ENCODE measurements around the gene GNMT.
"Not testable (repeated sequence)": the region's sequence is repeated elsewhere in the genome, so short reads cannot be mapped to it uniquely, and the experiment has no call there.

Gene GNMT

DNA sequence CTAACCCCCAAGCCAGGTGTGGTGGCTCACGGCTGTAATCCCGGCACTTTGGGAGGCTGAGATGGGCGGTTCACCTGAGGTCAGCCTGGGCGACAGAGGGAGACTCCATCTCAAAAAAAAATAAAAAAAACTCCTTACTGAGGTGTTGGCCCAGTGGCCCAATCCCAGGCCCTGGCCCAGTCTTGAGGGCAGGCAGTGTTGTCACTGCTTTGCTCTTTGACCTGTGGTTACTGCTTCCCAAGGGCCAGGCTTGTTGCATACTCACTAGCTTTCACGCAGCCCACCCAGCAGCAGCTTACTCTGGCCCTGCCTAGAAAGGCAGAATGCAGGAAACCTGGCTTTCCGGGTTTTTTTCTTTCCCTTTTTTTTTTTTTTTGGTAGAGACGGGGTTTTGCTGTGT lies 18.1 kb upstream of the GNMT start:
- DNase-seq = no peak

DNA sequence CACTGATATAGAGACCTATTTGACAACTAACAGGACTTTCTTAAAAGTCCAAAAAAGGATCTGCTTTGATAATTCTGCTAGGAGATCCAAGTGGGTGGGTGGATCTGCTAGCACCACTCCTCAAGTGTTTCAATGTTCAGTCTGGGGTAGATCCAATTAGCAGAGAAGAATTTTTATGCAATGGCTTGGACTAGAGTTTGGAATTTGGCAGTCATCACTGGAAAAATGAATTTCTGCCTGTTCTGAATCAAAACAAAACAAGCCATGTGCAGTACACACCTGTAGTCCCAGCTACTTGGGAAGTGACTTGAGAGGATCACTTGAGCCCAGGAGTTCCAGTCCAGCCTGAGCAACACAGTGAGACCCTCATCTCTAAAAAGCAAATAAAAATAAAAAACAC lies 12.6 kb upstream of the GNMT start:
- no peak for DNase-seq

DNA sequence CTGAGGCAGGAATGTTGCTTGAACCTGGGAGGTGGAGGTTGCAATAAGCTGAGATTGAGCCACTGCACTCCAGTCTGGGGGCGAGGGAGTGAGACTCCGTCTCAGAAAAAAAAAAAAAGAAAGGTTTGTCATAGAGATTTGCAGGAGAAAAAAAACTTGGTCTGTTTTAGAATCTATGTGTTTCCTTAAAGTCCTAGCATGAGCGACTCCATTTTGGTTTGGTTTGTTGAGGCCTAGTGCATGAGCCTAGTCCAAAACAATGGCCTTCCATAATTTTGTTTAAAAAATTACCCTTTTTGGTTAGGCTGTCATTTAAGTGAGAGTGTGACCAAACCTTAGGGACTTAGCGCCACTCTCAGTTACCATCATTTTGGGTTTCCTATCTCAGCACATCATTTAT lies 8.2 kb upstream of the GNMT start:
- DNase-seq = no peak

DNA sequence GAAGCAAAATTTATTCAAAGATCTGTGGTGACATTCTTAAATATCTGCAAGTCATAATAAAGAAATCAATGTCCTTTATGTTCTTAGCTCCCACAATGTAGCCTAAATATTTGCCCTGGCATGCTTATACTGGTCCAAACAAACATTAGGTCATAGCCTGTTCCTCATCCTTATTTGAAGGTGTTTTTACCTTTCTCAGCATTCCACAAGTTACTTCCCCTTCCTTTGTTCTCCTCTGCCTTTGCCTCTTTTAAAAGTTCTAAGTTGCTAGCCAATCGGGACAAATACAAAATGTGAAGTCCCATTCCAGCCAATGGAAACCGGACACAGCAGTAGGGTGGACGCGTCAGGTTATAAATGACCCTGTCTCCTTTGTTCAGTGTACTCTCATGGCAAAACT lies 6.1 kb upstream of the GNMT start:
- DNase-seq = not testable (repeated sequence)

DNA sequence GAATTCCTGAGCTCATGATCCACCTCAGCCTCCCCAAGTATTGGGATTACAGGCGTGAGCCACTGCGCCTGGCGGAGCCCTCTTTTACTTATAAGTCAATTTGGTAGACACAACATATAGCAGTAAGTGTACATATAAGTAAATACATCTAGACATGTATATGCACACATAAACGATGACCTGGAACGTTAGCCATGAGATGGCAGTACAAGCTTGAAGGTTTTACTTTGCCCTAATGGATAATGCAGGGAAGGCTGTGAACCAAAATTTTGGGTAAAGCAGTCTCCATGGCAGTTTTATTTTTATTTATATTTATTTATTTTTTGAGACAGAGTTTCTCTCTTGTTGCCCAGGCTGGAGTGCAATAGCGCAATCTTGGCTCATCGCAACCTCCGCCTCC lies 2.4 kb upstream of the GNMT start:
- no peak for DNase-seq

DNA sequence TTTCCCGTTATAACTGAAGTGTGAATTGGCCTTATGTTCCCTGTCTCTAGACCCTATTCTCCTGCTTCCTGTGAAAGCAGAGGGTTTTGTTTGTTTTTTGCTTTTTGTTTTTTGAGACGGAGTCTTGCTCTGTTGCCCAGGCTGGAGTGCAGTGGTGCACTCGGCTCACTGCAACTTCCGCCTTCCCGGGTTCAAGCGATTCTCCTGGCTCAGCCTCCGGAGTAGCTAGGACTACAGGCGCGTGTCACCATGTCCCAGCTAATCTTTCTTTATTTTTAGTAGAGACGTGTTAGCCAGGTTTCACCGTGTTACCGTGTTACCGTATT lies 674 bp upstream of the GNMT start:
- DNase-seq = no peak

DNA sequence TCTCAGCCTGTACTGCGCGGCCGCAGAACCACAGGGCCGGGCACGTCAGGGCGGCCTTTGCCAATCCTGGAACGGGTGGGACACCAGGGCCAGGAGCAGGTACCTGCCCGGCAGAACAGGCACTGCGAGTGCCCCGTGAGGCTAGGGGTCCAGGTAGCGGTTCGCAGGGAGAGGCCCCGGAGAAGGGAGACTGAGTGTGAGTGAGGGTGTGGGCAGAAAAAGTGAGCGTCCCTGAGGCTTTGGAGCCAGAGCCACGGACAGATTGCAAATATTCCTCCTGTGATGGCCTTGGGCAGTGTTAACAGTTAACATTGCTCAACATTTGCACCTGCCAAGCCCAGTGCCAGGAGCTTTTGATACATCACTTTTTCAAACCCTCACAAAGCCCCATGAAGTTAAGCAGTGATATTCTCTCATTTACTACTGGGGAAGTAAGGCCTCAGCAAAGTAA lies 491 bp downstream of the GNMT start:
- DNase-seq = no peak

DNA sequence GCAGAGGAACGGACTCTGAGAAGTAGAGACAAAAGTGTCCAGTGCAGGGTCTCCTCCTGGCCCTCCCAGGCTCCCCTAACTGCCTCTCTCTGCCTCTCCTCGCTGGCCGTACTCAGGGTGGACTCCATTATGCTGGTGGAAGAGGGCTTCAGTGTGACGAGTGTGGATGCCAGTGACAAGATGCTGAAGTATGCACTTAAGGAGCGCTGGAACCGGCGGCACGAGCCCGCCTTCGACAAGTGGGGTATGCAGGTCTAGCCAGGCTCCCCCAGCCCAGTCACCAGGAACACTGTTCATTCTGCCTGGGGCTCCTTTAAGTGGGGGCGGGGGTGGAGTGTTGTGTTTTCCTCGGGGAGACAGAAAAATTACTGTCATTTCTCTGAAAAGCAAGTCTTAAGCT lies 1.5 kb downstream of the GNMT start:
- DNase-seq = no peak

DNA sequence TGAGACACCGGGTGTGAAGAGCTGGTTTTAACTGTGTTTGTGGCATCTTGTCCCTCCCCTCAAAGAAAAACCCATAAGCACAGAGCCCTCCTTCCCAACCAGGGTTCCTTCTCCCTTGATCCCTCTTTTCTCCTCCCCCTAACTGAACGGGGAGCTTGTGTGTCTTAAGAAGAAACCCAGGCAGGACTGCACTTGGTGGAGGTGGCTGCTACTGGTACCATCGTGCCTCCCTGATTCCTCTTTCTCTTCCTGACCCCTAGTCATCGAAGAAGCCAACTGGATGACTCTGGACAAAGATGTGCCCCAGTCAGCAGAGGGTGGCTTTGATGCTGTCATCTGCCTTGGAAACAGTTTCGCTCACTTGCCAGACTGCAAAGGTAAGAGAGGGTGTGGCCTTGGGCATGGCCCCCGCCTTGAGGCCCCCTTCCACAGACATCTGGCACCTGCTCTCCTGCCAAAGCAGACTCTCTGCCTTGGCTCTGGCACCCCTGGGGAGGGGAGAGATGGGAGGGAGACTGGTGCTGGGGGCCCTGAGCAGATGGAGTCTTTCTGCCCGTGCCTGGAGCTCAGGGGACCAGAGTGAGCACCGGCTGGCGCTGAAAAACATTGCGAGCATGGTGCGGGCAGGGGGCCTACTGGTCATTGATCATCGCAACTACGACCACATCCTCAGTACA lies 2.1 kb downstream of the GNMT start:
- no peak for DNase-seq

DNA sequence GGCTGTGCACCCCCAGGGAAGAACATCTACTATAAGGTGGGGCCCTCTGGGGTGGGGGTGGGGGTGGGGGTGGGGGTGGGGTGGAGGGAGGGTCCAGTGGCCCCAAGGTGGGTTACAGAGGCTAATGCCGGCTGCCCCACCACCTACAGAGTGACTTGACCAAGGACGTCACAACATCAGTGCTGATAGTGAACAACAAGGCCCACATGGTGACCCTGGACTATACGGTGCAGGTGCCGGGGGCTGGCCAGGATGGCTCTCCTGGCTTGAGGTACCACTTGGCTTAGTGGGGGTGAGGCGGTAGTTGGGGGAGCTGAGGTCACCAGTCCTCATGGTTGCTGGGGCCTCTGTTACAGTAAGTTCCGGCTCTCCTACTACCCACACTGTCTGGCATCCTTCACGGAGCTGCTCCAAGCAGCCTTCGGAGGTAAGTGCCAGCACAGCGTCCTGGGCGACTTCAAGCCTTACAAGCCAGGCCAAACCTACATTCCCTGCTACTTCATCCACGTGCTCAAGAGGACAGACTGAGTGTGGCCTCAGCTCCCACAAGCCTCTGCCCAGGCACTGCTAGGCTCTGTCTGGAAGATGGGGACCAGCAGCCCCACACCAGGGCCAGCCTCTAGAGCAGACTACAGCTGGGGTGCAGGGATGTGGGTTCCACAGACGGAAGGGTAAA lies 2.8 kb downstream of the GNMT start:
- no peak for DNase-seq

DNA sequence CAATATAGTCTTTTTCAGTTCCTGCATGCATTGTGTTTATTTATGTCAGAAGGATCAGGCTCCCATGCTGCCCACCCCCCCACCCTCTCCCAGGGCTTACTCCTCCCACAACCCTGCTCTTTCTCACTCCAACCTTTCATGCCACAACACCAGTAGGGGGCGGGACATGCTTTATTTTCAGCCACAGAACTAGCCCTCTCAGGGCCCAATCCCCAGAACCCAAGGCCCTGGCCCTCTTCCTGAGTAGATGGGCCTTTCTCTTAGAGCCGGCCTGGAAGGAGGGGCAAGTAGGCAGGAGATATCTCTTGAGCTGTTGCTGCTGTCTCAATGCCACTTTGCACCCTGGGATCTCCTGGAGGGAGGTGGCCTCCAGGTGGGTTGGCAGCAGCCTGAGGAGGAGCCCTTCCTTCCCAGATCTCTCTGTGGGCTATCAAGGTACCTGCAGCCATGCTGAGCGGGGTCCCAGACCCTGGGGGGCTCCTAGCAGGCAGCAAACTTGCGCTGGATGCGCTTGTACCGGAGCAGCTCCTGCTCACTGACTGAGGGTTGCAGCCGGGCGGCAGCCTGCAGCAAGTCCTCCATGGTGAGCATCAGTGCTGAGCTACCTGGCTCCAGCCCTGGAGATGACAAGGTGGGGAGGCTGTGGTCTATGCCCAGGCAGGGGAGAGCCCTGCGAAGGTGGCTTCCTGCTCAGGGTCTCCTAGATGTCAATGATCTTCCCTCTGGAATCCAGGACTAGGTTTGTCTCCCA lies 3.5 kb downstream of the GNMT start:
- DNase-seq = no peak

DNA sequence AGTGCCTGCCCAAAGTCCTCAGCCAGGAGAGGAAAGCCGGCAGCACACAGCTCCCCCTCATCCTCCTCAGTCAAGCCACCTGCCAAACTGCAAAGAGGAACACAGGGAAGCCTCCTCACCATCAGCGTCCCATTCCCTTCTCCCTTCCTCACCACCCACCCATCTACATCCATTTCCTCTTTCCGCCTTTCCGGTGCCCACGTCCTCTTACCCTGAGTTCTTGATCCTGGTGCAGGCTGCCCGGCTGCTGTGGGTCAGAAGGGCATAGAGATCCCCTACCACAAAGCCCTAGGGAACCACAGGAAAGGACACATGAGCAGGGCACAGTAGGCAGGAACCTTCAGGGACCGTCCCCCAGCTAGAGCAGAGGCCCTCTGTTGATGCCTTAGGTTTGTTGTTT lies 6.0 kb downstream of the GNMT start:
- DNase-seq = no peak

DNA sequence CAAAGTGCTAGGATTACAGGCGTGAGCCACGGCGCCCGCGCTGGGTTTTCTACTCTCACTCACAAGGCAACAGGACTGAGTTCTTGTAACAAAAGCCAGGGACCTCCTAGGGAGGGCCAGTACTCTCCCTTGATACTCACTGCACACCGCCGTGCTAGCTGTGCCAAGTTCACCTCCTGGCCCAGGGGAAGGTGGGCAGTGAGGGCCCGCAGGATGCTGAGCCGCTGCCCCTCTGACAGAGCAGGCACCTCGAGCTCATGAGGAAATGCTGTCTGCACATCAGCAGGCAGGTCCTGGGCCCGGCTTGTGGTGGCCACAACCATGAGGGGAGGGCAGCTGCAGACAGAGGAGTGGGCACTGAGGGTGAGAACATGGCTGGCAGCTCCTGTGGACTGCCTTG lies 6.7 kb downstream of the GNMT start:
- no peak for DNase-seq

DNA sequence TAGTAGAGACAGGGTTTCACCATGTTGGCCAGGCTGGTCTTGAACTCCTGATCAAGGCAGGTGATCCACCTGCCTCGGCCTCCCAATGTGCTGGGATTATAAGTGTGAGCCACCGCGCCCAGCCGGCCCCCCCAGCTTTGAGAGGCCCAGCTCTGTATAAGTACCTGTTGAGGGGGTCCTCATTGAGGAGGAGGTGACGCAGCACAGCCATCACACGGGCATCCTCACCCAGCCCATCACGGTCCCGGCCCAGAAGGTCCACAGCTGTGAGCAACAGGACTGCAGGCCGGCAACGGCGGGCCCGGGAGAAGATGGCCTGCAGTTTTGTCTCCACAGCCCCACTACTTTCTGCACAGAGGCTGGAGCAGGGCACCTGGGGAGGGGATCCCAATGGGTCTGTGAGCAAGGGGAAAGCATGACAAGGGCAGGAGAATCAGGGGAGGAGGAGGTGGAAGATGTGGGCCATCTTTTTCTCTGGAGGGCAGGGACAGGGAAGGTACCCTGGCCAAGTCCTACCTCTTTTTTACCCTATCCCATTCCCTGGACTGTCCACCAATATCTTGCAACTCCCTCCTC lies 7.7 kb downstream of the GNMT start:
- no peak for DNase-seq

DNA sequence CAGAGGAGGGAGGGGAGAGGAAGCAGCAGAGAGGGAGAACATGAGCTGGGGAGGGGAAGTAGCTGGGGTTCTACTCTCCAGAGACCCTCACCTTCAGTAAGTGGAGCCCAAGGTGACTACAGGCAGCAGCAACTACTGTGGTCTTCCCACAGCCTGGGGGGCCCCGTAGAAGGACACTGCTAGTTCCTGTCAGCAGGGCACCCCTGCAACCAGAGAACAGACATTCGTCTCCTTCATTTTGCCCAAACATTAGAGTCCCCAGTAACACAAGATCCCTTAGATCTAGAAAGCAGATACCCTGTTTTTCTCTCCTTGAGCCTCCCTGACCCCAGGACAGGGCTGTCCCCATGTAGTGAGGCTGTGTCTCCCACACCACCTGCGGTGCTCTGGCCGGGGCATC lies 8.2 kb downstream of the GNMT start:
- no peak for DNase-seq

DNA sequence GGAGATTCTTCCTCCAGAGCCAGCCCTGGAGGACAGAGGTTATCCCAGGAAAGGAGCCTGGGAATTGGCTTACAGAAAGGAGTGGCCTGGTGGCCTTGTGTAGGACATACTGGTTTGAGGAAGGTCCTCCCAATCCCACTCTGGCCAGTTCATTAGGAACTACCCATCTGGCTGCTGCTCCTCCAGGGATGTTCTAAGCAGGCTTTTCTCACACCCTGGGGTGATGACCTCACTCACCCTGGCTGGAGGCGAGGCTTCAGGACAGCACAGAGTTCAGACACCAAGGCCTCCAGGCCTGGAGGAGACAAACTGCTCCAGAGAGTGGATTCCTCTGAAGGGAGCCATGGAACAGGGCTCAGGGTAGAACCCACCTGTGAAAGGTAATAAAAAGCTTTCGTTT lies 8.9 kb downstream of the GNMT start:
- DNase-seq = no peak

DNA sequence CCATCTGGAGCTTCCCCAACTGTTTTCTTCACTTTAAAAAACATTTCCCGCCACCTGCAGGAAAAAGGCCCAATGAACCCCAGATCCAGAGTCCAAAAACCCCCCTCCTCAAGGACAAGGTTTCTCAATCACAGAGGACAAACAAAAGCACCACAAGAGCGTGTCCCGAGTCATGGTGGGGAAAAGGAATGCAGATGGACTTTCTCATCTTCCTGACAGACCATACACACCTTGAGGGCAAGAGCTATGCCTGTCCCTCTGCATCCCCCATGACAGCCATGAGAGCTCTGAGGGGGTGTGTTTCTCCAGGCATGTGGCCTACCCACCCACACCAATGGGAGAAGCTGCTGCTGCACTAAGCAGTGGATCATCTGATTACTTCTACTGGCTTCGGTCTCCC lies 9.4 kb downstream of the GNMT start:
- no peak for DNase-seq

DNA sequence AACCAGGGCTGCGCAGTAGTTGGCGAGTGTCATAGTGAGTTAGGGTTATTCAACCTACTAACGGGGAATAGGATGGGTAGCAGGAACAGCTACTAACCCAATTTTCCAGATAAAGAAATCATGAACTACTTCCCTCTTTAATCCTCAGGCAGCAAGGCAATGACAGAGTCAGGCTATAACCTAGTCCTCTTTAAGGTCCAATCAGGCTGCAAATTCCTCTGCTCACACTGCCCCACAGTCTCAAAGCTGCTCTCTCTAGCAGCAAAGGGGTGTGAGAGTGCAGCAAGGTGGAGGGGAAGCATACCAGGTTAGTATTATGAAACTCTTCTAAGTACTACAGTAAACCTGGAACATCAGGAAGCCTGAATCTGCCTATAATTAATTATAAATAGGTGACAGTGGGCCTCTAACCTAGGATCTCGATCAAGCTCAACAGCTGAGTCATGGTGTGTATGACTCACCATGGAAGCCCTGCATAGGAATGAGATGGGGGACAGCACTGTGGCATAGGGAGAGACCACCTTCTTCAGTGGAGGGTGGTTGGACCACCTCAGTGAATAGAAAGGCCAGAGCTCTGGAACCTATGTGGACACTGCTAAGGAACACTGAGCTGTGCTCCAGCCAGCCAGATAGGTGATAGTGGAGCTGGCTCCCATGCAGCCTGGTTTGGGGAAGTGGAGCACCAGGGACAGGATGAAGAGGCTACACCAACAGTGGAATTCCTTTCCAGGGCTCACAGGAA lies 10.5 kb downstream of the GNMT start:
- DNase-seq = no peak

DNA sequence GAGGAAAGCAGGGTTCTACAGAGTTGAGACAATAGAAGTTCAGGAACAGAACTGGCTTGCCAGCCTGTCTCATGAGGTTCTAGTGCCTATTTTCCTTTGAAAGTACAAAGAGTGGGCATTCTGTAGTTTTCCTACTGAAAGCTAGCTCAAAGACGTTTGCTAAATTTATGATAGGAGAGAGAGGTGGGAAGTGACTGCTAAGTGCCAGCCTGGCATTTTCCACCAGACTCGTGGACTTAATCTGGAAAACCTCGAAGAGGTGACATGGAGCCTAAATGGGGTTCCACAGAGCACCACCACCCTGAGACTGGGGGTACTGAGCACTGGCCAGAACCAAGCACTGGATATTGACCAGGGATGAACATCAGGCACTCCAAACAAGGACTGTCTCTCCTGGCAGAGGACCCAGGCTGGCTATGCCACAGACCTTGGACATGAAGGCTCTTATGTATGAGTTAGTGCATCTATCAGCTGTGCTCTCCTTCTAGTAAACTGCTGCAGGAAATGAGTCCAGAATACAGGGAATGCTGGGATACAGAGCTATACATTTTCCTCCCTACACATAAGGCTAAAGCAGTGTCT lies 11.3 kb downstream of the GNMT start:
- DNase-seq = no peak

DNA sequence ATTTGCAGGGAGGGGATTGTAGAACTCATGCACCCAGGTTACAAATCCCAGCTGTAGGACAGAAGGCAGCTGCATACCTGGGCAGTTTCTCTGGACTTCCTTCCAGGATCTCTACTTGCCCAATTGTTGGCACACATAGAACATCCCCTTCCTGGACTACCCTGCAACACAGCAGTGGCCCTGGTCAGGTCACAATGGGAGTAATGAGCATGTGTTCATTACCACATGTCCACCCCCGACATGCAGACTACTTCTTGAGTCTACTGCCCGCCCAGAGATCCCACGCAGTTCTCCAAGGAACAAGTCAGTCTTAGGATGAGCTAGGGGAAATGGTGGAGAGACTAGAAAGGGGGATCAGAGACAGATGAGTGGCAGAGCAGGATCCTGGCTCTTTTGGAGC lies 13.4 kb downstream of the GNMT start:
- DNase-seq = no peak

DNA sequence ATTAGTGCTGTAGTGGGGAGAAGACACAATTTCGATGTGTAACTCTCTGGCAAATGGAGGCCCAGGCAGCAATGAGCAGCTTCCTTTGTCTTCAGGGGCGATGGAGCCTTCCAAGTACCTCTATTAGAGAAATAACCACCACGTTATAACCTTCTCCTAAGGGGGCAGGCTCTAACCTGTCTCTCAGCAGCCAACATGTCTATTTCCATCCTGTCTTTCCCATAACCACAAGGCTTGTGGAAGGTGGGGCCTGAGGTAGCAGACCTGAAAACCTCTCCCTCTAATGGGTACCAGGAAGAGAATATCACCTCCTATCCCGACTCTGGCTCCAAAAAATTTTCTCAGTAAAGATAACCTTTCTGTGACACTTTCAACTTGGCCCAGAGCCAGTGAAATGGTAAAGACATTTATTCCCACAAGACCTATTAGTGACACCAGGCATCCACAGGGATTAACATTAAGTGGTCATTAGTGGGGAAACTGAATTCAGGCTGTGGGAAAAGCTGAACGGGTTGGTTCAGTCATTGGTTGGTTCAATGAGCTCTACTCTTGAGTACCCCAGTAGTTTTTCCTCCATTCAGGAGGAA lies 14.5 kb downstream of the GNMT start:
- no peak for DNase-seq

DNA sequence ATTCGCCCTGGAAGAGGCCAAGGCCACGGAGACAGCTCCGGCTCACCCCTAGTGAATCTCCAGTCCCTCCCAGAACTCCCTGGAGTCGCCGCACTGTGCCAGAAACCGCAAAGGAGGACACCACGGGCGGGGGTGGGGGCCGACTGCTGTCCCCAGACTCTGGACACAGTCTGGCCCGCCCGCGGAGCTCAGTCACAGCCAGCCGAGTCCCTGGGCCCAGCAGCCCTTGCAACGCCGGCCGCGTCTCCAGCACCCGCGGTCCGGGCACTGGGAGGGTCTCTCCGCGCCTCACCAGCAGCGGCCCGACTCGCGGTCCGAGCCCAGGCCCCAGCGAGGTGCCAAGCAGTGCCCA lies 17.9 kb downstream of the GNMT start:
- DNase-seq = peak; percentile 65
